Stomach smooth muscle (tissue), 2 donors: ENCODE data around the gene RNF152.

Source experiments
- H3K27ac ChIP-seq: one replicate; pipeline ENCODE4 v1.7.0; 2013; ENCODE audit warnings: mild to moderate bottlenecking, low read length, inconsistent platforms
- H3K27me3 ChIP-seq, 2 donors: one replicate each; pipeline ENCODE4 v1.7.0; 2013; ENCODE audit warnings: low read length in 2 of 2; ENCODE audit not compliant: insufficient read depth in 2 of 2, control insufficient read depth in 1 of 2
- H3K36me3 ChIP-seq, 2 donors: one replicate each; pipeline ENCODE4 v1.7.0; 2013; ENCODE audit warnings: low read length in 2 of 2; ENCODE audit not compliant: control insufficient read depth in 2 of 2, insufficient read depth in 2 of 2
- H3K4me1 ChIP-seq: one replicate; pipeline ENCODE4 v1.7.0; 2013; ENCODE audit warnings: low read length; ENCODE audit not compliant: control insufficient read depth, insufficient read depth
- H3K4me3 ChIP-seq, 2 donors: one replicate each; pipeline ENCODE4 v1.7.0; 2013; ENCODE audit warnings: low read length in 2 of 2
- H3K9ac ChIP-seq, 2 donors: one replicate each; pipeline ENCODE4 v1.7.0; 2013; ENCODE audit warnings: low read length in 2 of 2, mild to moderate bottlenecking in 1 of 2
- H3K9me3 ChIP-seq, 2 donors: one replicate each; pipeline ENCODE4 v1.7.0; 2013; ENCODE audit warnings: low read length in 2 of 2; ENCODE audit not compliant: control insufficient read depth in 2 of 2
- donor health status: healthy.
- donor health status: Pancreatic carcinoma.

Gene RNF152

DNA sequence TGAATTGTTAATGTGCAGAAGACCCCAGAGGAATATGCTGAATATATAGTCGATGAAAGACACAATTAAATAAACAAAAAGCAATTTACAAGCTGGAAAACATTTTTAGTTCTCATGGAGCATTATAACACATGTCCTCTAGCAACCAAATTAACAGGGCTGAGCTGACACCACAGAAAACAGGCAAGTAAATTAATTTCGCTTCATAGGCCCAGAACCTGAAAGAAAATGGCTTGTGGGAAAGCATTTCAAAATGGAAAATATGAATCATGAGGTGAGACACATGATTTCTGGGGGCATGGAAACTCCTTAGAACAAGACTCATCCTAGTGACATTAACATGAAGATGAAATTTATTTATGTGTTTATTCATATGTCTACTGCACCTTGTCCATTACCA lies 25.0 kb upstream of the RNF152 start:
- no peak overlapping the region for H3K4me3 ChIP-seq
- H3K4me1 ChIP-seq: no peaks in the 10 kb centered on the region
- no peaks in the 10 kb centered on the region for H3K36me3 ChIP-seq
- no peak overlapping the region for H3K27ac ChIP-seq
- no peak overlapping the region for H3K9ac ChIP-seq
- no peaks in the 10 kb centered on the region for H3K9me3 ChIP-seq
- no peaks in the 10 kb centered on the region for H3K27me3 ChIP-seq

- no peaks in the 10 kb centered on the region for H3K9me3 ChIP-seq
- no peaks in the 10 kb centered on the region for H3K27me3 ChIP-seq
- no peak overlapping the region for H3K27ac ChIP-seq
- no peak overlapping the region for H3K4me3 ChIP-seq
- H3K36me3 ChIP-seq: no peaks in the 10 kb centered on the region
- no peak overlapping the region for H3K9ac ChIP-seq
- no peaks in the 10 kb centered on the region for H3K4me1 ChIP-seq
Measured at GRCh38 chr18:61912476-61912875, 19.7 kb upstream of the RNF152 start.

GRCh38 chr18:61910101-61910500 lies 17.3 kb upstream of the RNF152 start:
- Histone ChIP-seq H3K27ac (no peak overlapping the region), H3K36me3 (no peaks in the 10 kb centered on the region), H3K4me3 (no peak overlapping the region), H3K4me1 (no peaks in the 10 kb centered on the region), H3K9ac (no peak overlapping the region), H3K27me3 (no peaks in the 10 kb centered on the region), H3K9me3 (no peaks in the 10 kb centered on the region)

GRCh38 chr18:61908661-61909060 lies 15.9 kb upstream of the RNF152 start:
- no peak overlapping the region for H3K27ac ChIP-seq
- H3K9me3 ChIP-seq: no peaks in the 10 kb centered on the region
- no peaks in the 10 kb centered on the region for H3K4me1 ChIP-seq
- no peaks in the 10 kb centered on the region for H3K36me3 ChIP-seq
- no peak overlapping the region for H3K9ac ChIP-seq
- no peaks in the 10 kb centered on the region for H3K27me3 ChIP-seq
- no peak overlapping the region for H3K4me3 ChIP-seq

GRCh38 chr18:61901323-61901986 lies 8.6 kb upstream of the RNF152 start:
- Histone ChIP-seq H3K9ac (no peak overlapping the region), H3K36me3 (no peaks in the 10 kb centered on the region), H3K9me3 (no peaks in the 10 kb centered on the region), H3K27ac (no peak overlapping the region), H3K27me3 (no peaks in the 10 kb centered on the region), H3K4me3 (no peak overlapping the region), H3K4me1 (peaks cover 4% of the 10 kb centered on the region)

DNA sequence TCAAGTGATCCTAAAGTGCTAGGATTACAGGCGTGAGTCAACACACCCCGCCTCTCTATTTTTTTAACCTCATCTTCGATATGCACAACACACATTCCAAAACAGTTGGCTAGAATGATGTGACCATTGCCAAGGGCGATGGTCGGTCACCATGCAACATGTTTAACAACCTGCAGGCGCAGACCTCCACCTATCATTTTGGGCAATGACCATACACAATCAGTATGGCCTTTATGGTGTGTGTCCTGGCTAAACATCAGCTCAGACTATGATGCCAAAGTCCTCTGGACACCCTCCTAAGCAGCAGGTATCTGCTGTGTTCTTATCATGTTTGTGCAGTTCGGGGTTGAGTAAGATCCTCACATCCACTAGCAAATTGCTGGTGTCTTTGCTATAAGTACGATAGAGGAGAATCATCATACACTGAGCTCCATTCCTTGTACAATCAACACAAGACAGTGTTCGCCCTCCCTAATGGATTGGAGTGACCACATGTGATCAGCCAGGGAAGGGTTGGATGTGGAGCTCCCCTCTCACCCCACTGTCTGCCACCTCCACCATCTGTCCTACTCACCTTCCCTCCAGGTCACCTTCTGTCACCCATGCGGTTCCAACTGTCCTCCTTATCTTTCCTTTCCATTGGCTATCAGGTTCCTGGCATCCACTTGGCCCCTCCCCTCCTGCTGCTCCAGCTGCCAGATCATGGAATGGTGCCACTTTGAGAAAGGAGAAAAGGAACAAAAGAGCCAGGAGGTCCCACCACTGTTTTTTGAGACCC lies 7.9 kb upstream of the RNF152 start:
- Histone ChIP-seq H3K27ac (no peak overlapping the region), H3K9ac (no peak overlapping the region), H3K4me1 (peaks cover 9% of the 10 kb centered on the region), H3K4me3 (no peak overlapping the region), H3K36me3 (no peaks in the 10 kb centered on the region), H3K9me3 (no peaks in the 10 kb centered on the region), H3K27me3 (no peaks in the 10 kb centered on the region)

- H3K9ac ChIP-seq: no peak overlapping the region
- H3K4me3 ChIP-seq: no peak overlapping the region
- H3K36me3 ChIP-seq: no peaks in the 10 kb centered on the region
- H3K9me3 ChIP-seq: no peaks in the 10 kb centered on the region
- H3K27me3 ChIP-seq: no peaks in the 10 kb centered on the region
- H3K27ac ChIP-seq: no peak overlapping the region
- peaks cover 14% of the 10 kb centered on the region for H3K4me1 ChIP-seq
Measured at GRCh38 chr18:61898640-61899101, 5.9 kb upstream of the RNF152 start.

GRCh38 chr18:61896757-61897156 lies 4.0 kb upstream of the RNF152 start:
- Histone ChIP-seq H3K9me3 (no peaks in the 10 kb centered on the region), H3K4me1 (peaks cover 25% of the 10 kb centered on the region), H3K4me3 (peak overlapping the region; percentile 24 to 49), H3K9ac (no peak overlapping the region), H3K27me3 (no peaks in the 10 kb centered on the region), H3K36me3 (no peaks in the 10 kb centered on the region), H3K27ac (peak overlapping the region; percentile 66)

DNA sequence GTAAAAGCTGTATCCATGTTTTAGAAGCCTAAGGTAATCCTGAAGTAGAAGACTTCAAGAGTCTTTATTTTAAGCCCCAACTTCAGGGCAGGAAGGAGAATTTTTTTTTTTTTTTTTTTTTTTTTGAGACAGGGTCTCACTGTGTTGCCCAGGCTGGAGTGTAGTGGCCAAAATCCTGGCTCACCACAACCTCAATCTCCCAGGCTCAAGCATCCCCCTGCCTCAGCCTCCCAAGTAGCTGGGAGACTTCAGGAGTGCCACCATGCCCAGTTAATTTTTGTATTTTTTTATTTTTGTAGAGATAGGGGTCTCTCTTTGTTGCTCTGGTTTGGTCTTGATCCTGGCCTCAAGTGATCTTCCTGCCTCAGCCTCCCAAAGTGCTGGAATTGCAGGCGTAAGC lies 3.3 kb upstream of the RNF152 start:
- peak overlapping the region in 1 of 2 donors; percentile 24 for H3K4me3 ChIP-seq
- H3K9ac ChIP-seq: no peak overlapping the region
- no peaks in the 10 kb centered on the region for H3K36me3 ChIP-seq
- no peaks in the 10 kb centered on the region for H3K27me3 ChIP-seq
- H3K9me3 ChIP-seq: no peaks in the 10 kb centered on the region
- peak overlapping the region; percentile 66 for H3K27ac ChIP-seq
- peaks cover 20% of the 10 kb centered on the region for H3K4me1 ChIP-seq

DNA sequence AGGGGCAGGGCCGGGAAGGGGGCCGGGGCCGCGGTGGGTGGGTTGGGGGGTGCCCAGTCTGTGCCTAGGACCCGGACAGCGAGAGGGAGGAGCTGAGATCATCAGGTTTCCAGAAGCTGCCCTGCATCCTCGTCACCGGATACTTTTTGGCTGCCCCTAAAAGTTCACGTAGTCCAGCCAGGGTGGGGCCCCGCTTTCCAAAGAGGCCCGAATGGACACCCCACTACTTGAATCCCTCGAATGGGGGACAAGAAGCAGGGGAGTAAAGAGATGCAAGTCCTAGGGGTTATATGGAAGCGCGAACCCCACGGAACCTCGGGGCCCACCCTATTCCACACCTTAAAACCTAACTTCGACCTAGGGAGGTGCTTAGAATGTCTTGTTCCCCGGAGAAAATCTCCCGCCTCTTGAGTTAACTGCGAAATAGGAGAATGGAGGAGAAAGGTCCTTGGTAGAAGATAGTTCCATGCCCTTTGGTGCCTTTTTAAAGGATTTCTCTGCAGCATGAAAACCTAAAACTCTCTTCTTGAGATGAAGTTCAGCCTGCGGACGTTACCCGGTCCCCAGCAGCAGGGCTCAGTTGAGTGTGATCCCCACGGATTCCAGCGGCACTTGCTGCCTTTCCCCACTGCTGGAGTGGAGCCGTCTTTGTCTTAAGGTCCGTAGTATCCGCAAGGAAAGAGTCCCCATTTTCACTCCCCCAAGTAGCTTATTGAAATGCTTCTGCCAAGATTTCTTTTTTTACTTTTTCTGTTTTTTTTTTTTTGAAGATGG lies 2.1 kb upstream of the RNF152 start:
- H3K27ac ChIP-seq: peak overlapping the region; percentile 53
- H3K9ac ChIP-seq: peak overlapping the region; percentile 36 to 56
- no peaks in the 10 kb centered on the region for H3K9me3 ChIP-seq
- no peaks in the 10 kb centered on the region for H3K36me3 ChIP-seq
- H3K4me3 ChIP-seq: peak overlapping the region; percentile 56 to 85
- peaks cover 20% of the 10 kb centered on the region for H3K4me1 ChIP-seq
- no peaks in the 10 kb centered on the region for H3K27me3 ChIP-seq
